Ishikawa (cell line): Measurements from ENCODE around the gene MAGEB17.

ENCODE experiments used
- CEBPB ChIP-seq: IDR thresholded peaks from 2 replicates; pipeline ENCODE4 v1.6.1; 2012
- CREB1 ChIP-seq: IDR thresholded peaks from 2 replicates; pipeline ENCODE4 v1.6.1; 2012; ENCODE audit warnings: low read depth
- EGR1 ChIP-seq: IDR thresholded peaks from 2 replicates; pipeline ENCODE4 v1.6.1; 2012
- EP300 ChIP-seq: IDR thresholded peaks from 2 replicates; pipeline ENCODE4 v1.6.1; 2012; ENCODE audit warnings: borderline replicate concordance
- FOXM1 ChIP-seq: IDR thresholded peaks from 2 replicates; pipeline ENCODE4 v1.6.1; 2012; ENCODE audit warnings: low read depth, borderline replicate concordance
- MAX ChIP-seq: IDR thresholded peaks from 2 replicates; pipeline ENCODE4 v1.6.1; 2012
- NFIC ChIP-seq: IDR thresholded peaks from 2 replicates; pipeline ENCODE4 v1.6.1; 2012
- RAD21 ChIP-seq: IDR thresholded peaks from 2 replicates; pipeline ENCODE4 v1.6.1; 2012; ENCODE audit warnings: low read depth
- REST ChIP-seq: IDR thresholded peaks from 2 replicates; pipeline ENCODE4 v1.6.1; 2012; ENCODE audit warnings: low read depth, mild to moderate bottlenecking
- TAF1 ChIP-seq: IDR thresholded peaks from 2 replicates; pipeline ENCODE4 v1.6.1; 2012; ENCODE audit warnings: low read depth, mild to moderate bottlenecking
- TCF12 ChIP-seq: IDR thresholded peaks from 2 replicates; pipeline ENCODE4 v1.6.1; 2012; ENCODE audit warnings: low read depth
- TEAD4 ChIP-seq: IDR thresholded peaks from 2 replicates; pipeline ENCODE4 v1.6.1; 2012
- USF1 ChIP-seq: IDR thresholded peaks from 2 replicates; pipeline ENCODE4 v1.6.1; 2012
- YY1 ChIP-seq: IDR thresholded peaks from 2 replicates; pipeline ENCODE4 v1.6.1; 2012; ENCODE audit warnings: low read depth
- ZBTB7A ChIP-seq: IDR thresholded peaks from 2 replicates; pipeline ENCODE4 v1.6.1; 2012; ENCODE audit warnings: low read depth

The MAGEB17 gene

GRCh38 chrX:16177260-16177659 is 10.0 kb downstream of the MAGEB17 start:
- TF ChIP-seq CEBPB: no peak
- no peak for TF ChIP-seq REST
- TF ChIP-seq YY1: no peak
- TF ChIP-seq NFIC: no peak
- TF ChIP-seq RAD21: no peak
- TF ChIP-seq FOXM1: no peak
- TF ChIP-seq EP300: no peak
- TF ChIP-seq TCF12: no peak
- TF ChIP-seq TEAD4: no peak
- no peak for TF ChIP-seq ZBTB7A
- TF ChIP-seq TAF1: no peak
- no peak for TF ChIP-seq MAX
- no peak for TF ChIP-seq USF1
- no peak for TF ChIP-seq EGR1
- no peak for TF ChIP-seq CREB1

- no peak for TF ChIP-seq RAD21
- TF ChIP-seq FOXM1: no peak
- no peak for TF ChIP-seq EGR1
Measured at GRCh38 chrX:16185725-16186136, 18.4 kb downstream of the MAGEB17 start.

GRCh38 chrX:16186380-16187007 is 19.2 kb downstream of the MAGEB17 start:
- no peak for TF ChIP-seq USF1
- TF ChIP-seq TAF1: no peak
- no peak for TF ChIP-seq EGR1
- TF ChIP-seq FOXM1: no peak
- TF ChIP-seq EP300: no peak
- no peak for TF ChIP-seq CREB1
- no peak for TF ChIP-seq REST
- no peak for TF ChIP-seq CEBPB
- TF ChIP-seq TEAD4: no peak
- no peak for TF ChIP-seq YY1
- no peak for TF ChIP-seq TCF12
- no peak for TF ChIP-seq MAX
- no peak for TF ChIP-seq ZBTB7A
- no peak for TF ChIP-seq NFIC

GRCh38 chrX:16187024-16187760 is 19.9 kb downstream of the MAGEB17 start:
- TF ChIP-seq EP300 (no peak), CEBPB (no peak), FOXM1 (no peak), TCF12 (no peak), NFIC (no peak), MAX (no peak), YY1 (no peak), USF1 (no peak), EGR1 (no peak), RAD21 (no peak), CREB1 (no peak), TAF1 (no peak), ZBTB7A (no peak), REST (no peak), TEAD4 (no peak)
